GM21381 (cell line): ENCODE results near the gene TWF2.

Experiments
- ATAC-seq: cut with Tn5 transposase; IDR thresholded peaks from one replicate; pipeline ENCODE4 v1.9.1; 2021; ENCODE audit warnings: mild to moderate bottlenecking, moderate library complexity; ENCODE audit not compliant: unreplicated experiment

Gene TWF2

DNA sequence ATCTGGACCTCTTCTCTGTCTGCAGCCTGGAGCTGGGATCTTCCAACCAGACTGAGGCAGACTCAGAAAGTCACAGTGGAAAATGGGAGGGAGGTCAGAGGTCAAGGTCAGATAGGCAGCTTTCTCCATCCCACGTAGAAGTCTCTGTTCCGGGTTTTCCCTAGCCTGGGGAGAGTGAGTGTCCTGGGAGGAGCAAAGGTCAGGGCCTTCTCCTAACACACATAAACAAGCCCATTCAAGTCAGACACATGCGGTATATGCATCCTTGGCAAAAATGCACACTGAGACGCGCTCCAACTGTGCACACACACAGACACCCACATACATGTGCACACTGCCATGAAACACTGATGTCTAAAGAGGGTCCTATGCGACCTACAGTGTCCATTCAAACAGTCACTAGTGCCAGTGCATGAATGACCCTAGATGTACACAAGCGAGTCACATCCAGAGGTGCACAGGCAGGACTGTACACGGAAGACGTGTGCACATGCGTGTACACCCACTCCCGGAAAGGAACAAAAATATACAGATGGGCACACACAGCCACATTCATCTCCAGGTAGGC, 681 bp downstream of the TWF2 start:
- no peak for ATAC-seq

GRCh38 chr3:52237657-52238172, 1.2 kb downstream of the TWF2 start:
- no peak for ATAC-seq

DNA sequence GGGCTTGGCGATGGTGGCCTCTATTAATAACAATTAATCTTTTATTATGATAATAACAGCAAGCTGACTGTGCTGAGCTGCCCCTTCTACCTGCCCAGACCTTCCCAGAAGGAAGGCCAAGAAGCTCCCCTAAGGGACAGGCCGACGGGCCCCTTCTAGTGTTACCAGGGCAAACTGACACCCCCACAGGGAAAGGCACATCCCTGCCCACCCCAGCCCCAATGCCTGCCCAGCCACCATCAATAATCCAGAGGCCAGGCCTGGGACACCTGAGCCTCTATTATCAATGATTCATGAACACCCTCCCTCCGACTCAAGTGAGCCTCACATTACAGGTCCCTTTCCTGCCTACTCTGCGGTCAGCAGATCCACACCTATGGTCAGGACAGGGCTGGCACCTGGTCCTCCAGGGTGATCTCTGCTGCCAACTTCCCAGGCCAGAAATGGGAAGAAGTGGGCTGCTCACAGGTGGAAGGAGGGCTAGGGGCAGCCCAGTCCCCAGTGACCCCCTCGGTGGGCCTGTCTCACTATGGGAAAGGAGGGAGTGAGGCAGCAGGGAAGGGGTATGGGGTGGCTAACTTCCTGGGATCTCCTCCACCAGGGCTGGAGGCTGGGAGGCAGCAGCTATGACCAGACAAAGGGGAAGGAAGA, 1.8 kb downstream of the TWF2 start:
- no peak for ATAC-seq

DNA sequence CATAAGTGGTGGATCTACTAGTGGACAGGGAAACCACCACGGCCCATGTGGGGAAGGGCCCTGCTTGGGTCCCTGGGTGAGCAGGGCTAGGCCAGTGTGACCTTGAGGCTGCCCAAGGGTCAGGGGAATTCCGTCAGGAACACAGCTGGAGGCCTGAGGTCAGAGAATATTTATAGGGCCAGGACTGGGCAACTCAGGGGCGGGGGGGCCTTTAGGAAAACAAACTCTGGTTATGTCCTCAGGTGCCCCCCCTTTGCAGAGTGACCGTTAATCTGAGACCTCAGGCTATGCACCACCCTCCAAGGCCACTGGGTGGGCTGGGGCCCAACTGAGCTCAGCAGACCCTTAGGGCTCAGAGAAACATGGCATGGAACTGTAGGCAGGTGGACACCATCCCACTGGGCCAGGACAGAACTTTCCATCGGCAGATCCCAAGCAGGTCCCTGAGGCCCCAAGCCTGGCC, 2.5 kb downstream of the TWF2 start:
- ATAC-seq = no peak

GRCh38 chr3:52234516-52235447, 4.2 kb downstream of the TWF2 start:
- no peak for ATAC-seq

DNA sequence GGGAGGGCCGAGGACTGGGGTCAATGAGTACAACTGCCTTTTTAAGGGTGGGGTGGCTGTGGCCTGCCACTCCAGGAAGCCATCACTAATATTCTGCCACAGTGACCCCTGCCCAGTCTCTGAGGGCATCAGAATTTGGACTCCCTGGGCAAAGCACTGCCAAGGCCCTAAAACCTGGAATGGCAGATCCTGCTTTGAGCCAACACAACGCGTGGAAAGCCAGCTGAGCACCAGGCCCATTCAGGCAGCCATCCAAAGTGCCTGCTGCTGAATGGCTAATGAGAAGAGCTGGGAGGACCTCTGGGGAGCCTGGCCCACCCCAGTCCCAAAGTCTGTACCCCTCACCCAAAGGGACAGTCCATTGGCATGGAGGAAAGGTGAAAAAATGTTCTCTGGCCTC, 5.0 kb downstream of the TWF2 start:
- no peak for ATAC-seq

GRCh38 chr3:52233108-52233591, 5.8 kb downstream of the TWF2 start:
- no peak for ATAC-seq

DNA sequence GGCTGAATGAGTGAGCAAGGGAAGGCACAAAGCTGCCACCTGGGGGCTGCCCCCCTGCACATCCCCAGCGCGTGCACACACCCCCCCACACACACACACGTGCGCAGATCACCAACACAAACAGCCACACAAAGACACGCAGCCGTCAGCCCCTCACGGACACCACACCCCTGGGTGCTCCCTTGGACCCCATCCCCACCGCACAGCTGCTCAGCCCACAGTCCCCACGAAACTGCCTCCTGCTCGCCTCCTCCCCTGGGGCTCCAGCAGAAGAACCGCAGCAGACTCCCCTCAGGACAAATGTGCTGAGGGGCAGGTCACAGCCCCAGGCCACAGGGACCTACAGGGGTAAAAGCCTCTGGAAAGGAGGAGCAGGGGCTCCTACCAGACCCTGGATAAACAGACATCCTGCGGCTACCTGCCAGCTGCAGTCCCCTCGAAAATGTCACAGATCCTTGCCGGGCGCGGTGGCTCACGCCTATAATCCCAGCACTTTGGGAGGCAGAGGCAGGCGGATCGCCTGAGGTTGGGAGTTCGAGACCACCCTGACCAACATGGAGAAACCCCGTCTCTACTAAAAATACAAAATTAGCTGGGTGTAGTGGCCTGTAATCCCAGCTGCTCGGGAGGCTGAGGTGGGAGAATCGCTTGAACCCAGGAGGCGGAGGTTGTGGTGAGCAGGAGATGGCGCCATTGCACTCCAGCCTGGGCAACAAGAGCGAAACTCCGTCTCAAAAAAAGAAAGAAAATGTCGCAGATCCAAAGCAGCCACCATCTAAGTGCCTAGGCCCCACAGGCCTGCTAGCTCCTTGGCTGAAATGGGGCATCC, 6.5 kb downstream of the TWF2 start:
- ATAC-seq = no peak

DNA sequence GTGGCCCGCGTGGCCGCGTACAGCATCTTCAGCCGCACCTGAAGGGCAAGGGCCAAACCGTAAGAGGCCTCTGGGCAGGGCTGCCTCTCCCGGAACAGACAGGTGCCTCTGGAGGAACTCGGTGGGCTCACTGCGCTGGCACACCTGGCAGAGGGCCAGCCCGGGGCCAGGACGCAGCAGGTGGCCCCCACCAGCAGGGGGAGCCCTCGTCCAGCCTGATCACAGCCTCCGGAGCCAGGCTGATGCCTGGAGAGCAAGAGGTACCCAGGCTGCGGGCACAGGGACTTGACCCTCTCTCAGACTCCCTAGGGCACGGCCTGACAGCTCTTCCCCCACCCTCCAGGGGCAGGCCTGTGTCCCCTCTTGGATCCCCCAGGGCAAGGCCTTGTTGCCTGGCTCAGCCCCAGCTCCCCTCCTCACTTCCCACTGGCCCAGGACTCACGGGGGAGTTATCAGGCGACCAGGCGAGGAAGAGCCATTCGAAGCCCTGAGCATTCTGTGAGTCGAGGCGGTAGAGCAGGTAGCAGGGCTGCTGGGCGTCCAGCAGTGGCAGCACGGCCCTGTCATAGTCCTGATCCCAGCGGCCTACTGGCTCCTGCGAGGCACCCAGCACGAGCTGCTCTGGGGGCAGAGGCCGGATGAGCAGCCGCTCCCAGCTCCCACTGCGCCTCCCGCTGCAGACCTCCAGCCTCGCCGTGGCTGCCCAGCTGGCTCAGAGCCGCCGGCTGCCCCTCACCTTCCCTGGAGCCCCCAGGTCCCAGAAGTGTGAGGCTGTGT, 7.3 kb downstream of the TWF2 start:
- no peak for ATAC-seq

DNA sequence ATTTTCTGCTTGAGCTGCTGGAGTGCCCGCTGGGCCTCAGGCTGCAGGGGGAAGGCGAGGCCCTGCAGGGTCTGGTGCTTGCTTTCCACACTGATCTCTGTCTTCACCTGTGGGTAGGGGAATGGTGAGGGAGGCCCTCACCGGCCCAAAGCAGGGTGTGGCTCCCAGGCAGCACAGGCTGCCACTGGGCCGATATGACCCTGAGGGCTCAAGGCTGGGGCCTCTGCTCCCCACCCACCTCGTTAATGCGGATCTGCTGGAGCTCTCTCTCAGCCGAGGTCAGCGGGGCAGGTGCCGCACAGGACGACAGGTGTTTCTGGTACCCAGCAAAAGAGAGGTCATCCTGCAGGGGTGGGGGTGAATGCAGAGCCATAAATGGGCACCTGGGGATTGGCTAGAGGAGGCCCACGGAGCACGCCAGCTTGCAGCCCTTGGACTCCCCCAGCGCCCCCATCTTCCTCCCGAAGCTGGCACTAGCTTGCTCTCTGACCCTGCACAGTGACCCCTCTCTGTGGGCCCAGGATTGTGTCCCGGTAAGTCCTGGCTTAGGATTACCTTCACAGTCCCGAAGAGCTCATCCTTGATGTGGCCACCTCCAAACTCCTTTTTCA, 8.0 kb downstream of the TWF2 start:
- no peak for ATAC-seq

- no peak for ATAC-seq
These were observed 8.5 kb downstream of the TWF2 start for GRCh38 chr3:52230461-52230860.

DNA sequence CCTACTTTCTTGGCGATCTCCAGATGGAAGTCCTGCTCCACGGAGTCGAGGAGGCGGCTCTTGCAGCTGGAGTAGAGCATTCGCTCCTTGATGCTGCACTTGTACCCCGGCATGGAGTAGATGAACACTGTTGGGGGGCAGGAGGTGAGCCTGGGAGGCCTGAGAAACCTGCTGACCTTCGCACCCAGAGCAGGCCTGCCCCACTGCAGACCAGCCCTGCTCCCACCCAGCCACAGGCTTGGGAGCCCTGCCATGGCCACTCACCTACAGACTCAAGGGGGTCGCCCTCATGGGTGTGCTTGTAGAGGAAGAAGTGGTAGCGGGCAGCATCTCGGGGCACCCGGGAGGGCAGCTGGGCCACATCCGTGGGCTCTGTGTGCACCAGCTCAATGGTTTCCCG, 9.3 kb downstream of the TWF2 start:
- ATAC-seq = no peak

DNA sequence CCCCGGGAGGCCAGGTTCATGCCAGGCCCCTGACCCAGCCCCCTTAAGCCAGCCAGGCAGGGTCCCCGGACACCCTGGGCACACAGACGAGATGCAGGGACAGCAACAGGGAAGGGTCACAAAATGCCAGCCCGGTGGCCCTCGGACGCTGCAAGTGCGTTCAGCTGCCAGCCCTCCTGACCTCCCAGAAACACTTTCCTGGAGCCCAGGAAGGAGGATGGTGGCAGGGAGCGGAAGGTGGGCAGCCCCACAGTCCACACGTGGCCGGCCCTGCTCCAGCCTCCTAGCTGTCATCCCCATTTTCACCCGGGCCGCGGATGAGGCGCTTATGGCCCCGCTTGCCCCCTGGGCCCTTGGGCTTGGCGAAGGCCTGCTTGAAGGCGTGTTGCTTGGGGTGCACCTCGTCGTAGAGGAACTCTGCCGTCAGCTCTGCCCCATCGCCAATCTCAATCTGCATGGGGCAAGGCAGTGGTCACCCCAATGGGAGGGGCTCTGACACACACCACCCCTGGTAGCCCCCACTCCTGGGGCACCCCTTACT, 10.1 kb downstream of the TWF2 start:
- ATAC-seq = no peak

GRCh38 chr3:52228266-52228665, 10.7 kb downstream of the TWF2 start:
- ATAC-seq = no peak

DNA sequence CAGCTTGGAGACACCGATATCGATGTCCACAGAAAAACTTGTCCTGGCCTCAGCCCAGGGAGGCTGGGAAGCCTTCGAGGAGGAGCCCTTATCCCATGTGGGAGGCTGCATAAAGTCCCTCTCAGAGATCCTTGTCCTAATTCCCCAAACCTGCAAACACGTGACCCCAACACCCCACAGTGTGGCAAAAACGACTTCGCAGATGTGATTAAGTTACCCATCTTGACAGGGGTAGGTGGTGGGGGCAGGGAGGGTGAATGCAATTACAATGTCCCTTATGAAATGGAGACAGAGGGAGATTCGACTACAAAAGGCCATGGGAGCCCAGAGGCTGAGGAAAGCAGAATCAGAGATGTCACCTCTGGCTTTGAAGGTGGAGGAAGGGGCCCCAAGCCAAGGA, 11.2 kb downstream of the TWF2 start:
- ATAC-seq = no peak

GRCh38 chr3:52227117-52227516, 11.8 kb downstream of the TWF2 start:
- no peak for ATAC-seq

GRCh38 chr3:52226229-52226817, 12.6 kb downstream of the TWF2 start:
- peak; percentile 22 for ATAC-seq

GRCh38 chr3:52225452-52226228, 13.3 kb downstream of the TWF2 start, which contains the start of gene TLR9:
Gene TLR9, minus strand, starts transcription at chr3:52225645. Its CDS starts 116 bp downstream, at chr3:52225529.
- peak; percentile 65 for ATAC-seq
